Activated CD4-positive, alpha-beta T cell treated with anti-CD3 and anti-CD28 coated beads, Interleukin-2, Interleukin-6, amounts not matched to agents 100 ng/mL and 50 ng/mL, durations not matched to agents 16 hours and 8 hours (primary cell): ENCODE measurements around the gene OPCML.

ENCODE experiments used
- DNase-seq: peaks from one replicate; pipeline ENCODE4 v3.0.0-alpha.2; 2020

Gene OPCML

GRCh38 chr11:132638423-132638822 is 893.9 kb downstream of the OPCML start:
- DNase-seq, result no peak

- DNase-seq, result no peak
Observed at GRCh38 chr11:132636523-132636922, 895.8 kb downstream of the OPCML start.

- DNase-seq, result no peak
Observed at GRCh38 chr11:132632641-132633124, 899.6 kb downstream of the OPCML start.

- DNase-seq, result no peak
Observed at GRCh38 chr11:132631989-132632388, 900.3 kb downstream of the OPCML start.

GRCh38 chr11:132627981-132628380 is 904.3 kb downstream of the OPCML start:
- DNase-seq, result no peak

GRCh38 chr11:132626446-132626845 is 905.9 kb downstream of the OPCML start:
- DNase-seq, result no peak

GRCh38 chr11:132623511-132623910 is 908.8 kb downstream of the OPCML start:
- no peak for DNase-seq

GRCh38 chr11:132621976-132622580 is 910.2 kb downstream of the OPCML start:
- DNase-seq, result no peak

- DNase-seq, result no peak
Observed at GRCh38 chr11:132620423-132620822, 911.9 kb downstream of the OPCML start.

GRCh38 chr11:132610791-132611190 is 921.5 kb downstream of the OPCML start:
- DNase-seq, result no peak

GRCh38 chr11:132610216-132610615 is 922.1 kb downstream of the OPCML start:
- DNase-seq, result no peak

GRCh38 chr11:132607575-132607974 is 924.7 kb downstream of the OPCML start:
- DNase-seq, result no peak

GRCh38 chr11:132605825-132606570 is 926.3 kb downstream of the OPCML start:
- no peak for DNase-seq

- no peak for DNase-seq
Observed at GRCh38 chr11:132604431-132604830, 927.9 kb downstream of the OPCML start.

GRCh38 chr11:132601875-132602274 is 930.4 kb downstream of the OPCML start:
- DNase-seq, result no peak

GRCh38 chr11:132595711-132596134 is 936.6 kb downstream of the OPCML start:
- no peak for DNase-seq

- no peak for DNase-seq
Observed at GRCh38 chr11:132595246-132595645, 937.1 kb downstream of the OPCML start.

- no peak for DNase-seq
Observed at GRCh38 chr11:132590986-132591385, 941.3 kb downstream of the OPCML start.

GRCh38 chr11:132590554-132590953 is 941.7 kb downstream of the OPCML start:
- DNase-seq, result no peak

GRCh38 chr11:132589791-132590190 is 942.5 kb downstream of the OPCML start:
- DNase-seq, result no peak

- no peak for DNase-seq
Observed at GRCh38 chr11:132588366-132588765, 943.9 kb downstream of the OPCML start.

- DNase-seq, result no peak
Observed at GRCh38 chr11:132587716-132588115, 944.6 kb downstream of the OPCML start.

GRCh38 chr11:132586801-132587200 is 945.5 kb downstream of the OPCML start:
- DNase-seq, result no peak

GRCh38 chr11:132579634-132580327 is 952.5 kb downstream of the OPCML start:
- no peak for DNase-seq
